HG03196 (cell line): ENCODE measurements around the gene EXOC6B.

Source experiments
- ATAC-seq: cut with Tn5 transposase; IDR thresholded peaks from one replicate; pipeline ENCODE4 v1.9.1; 2021; ENCODE audit not compliant: unreplicated experiment

The EXOC6B gene

GRCh38 chr2:72182547-72182946 is 643.3 kb downstream of the EXOC6B start:
- no peak for ATAC-seq

- ATAC-seq: no peak
Observed at GRCh38 chr2:72181616-72182015, 644.2 kb downstream of the EXOC6B start.

- no peak for ATAC-seq
Observed at GRCh38 chr2:72180351-72180750, 645.5 kb downstream of the EXOC6B start.

GRCh38 chr2:72178551-72178950 is 647.3 kb downstream of the EXOC6B start:
- no peak for ATAC-seq

- no peak for ATAC-seq
Observed at GRCh38 chr2:72176281-72176680, 649.6 kb downstream of the EXOC6B start.

GRCh38 chr2:72175636-72176035 is 650.2 kb downstream of the EXOC6B start:
- no peak for ATAC-seq

GRCh38 chr2:72173640-72174321 is 652.1 kb downstream of the EXOC6B start:
- no peak for ATAC-seq

GRCh38 chr2:72172478-72172877 is 653.4 kb downstream of the EXOC6B start:
- no peak for ATAC-seq

- ATAC-seq: no peak
Observed at GRCh38 chr2:72166279-72166678, 659.6 kb downstream of the EXOC6B start.

- ATAC-seq: no peak
Observed at GRCh38 chr2:72165792-72166191, 660.0 kb downstream of the EXOC6B start.

GRCh38 chr2:72162574-72162973 is 663.3 kb downstream of the EXOC6B start:
- ATAC-seq: no peak

- ATAC-seq: no peak
Observed at GRCh38 chr2:72159211-72159993, 666.4 kb downstream of the EXOC6B start.

GRCh38 chr2:72157871-72158771 is 667.7 kb downstream of the EXOC6B start:
- no peak for ATAC-seq

GRCh38 chr2:72156872-72157271 is 669.0 kb downstream of the EXOC6B start:
- no peak for ATAC-seq

GRCh38 chr2:72155737-72156136 is 670.1 kb downstream of the EXOC6B start:
- ATAC-seq: no peak

GRCh38 chr2:72155151-72155550 is 670.7 kb downstream of the EXOC6B start:
- ATAC-seq: no peak

GRCh38 chr2:72154386-72154975 is 671.4 kb downstream of the EXOC6B start:
- no peak for ATAC-seq

GRCh38 chr2:72153924-72154323 is 671.9 kb downstream of the EXOC6B start:
- ATAC-seq: no peak

- no peak for ATAC-seq
Observed at GRCh38 chr2:72153026-72153791, 672.6 kb downstream of the EXOC6B start.

- ATAC-seq: no peak
Observed at GRCh38 chr2:72150861-72151356, 674.9 kb downstream of the EXOC6B start.
